WI38 (cell line): ENCODE results near the gene MED14.
"Not testable (repeated sequence)": the region's sequence is repeated elsewhere in the genome, so short reads cannot be mapped to it uniquely, and the experiment has no call there.

Source experiments
- H3K4me3 ChIP-seq: 2 replicates; pipeline ENCODE4 v1.5.1; 2011; ENCODE audit warnings: low read depth, mild to moderate bottlenecking, control low read depth, low read length
- TF ChIP-seq, protein P1 (sequence below): IDR thresholded peaks from 2 replicates; pipeline ENCODE4 v1.5.1; 2012; ENCODE audit warnings: low read depth, mild to moderate bottlenecking, control low read depth, low read length

The MED14 gene

DNA sequence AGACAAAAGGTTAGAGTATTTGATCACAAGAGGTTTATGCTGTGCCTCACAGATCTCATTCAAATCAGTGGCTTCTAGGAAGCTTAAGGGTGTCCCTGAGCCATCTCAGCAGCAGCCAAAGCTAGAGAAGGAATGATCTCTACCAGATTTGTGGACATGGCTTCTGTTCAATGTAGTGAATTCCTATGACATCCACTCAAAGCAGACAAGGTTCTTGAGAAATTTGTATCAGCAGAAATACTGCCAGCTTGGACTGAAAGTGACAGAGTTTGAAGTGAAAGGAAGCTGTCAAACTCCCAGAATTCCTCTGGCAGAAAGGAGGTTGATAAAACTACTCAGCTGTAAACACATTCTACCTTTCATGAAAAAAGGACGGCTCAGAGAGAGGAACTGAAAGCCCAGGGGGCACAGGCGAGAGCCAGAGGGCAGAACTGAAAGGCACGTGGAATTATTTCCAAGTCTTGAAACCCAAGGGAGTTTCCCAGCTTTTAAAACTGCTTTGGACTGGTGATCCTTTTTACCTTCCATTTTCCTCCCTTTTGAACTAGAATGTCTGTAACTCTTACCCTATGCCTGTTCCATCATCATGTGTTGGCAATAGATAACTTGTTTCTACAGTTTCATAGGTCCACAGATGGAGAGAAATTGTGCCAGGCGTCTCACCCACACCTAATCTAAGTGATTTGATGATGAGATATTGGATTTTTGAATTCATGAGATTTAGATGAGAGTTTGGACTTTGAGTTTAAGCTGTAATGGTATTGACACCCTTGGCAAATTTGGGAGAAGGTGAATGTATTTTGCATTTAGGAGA, 14.5 kb upstream of the MED14 start:
- TF ChIP-seq, protein P1, sequence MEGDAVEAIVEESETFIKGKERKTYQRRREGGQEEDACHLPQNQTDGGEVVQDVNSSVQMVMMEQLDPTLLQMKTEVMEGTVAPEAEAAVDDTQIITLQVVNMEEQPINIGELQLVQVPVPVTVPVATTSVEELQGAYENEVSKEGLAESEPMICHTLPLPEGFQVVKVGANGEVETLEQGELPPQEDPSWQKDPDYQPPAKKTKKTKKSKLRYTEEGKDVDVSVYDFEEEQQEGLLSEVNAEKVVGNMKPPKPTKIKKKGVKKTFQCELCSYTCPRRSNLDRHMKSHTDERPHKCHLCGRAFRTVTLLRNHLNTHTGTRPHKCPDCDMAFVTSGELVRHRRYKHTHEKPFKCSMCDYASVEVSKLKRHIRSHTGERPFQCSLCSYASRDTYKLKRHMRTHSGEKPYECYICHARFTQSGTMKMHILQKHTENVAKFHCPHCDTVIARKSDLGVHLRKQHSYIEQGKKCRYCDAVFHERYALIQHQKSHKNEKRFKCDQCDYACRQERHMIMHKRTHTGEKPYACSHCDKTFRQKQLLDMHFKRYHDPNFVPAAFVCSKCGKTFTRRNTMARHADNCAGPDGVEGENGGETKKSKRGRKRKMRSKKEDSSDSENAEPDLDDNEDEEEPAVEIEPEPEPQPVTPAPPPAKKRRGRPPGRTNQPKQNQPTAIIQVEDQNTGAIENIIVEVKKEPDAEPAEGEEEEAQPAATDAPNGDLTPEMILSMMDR: no peak
- no peak overlapping the region for H3K4me3 ChIP-seq

DNA sequence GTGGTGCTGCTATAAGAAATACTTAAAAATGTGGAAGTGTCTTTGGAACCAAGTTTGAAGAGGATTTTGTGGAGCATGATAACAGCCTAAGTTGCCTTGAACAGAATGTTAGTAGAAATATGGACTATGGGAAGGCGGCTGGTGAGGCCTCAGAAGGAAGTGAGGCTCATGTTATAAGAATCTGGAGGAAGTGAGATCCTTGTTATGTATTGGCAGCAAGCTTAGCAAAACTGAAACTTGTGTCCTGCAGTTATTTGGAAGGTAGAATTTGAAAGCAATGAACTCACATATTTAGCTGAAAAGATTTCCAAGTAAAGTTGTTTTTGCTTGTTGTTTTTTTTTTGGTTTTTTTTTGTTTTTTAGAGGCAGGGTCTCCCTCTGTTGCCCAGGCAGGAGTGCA, 13.6 kb upstream of the MED14 start:
- no peak overlapping the region for H3K4me3 ChIP-seq
- TF ChIP-seq, protein P1: no peak

DNA sequence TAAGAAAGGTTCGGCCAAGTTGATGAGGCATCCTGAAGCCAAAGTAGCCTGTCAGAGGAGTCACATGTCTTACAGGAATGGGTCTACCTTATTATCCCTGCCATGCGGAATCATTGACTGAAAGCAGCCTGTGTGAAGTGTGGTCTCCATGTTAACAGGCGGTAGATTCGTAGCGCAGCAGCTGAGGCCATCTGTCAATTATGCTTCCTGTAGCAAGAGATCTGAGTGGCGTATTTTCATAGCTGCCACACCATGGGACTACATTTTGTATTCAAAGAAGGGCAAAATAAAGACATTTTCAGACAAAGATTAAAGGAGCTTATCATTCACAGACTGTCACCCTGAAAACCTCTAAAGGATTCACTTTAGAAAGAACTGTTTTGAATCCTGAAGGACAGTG, 11.2 kb upstream of the MED14 start:
- no peak overlapping the region for H3K4me3 ChIP-seq
- TF ChIP-seq, protein P1: no peak

DNA sequence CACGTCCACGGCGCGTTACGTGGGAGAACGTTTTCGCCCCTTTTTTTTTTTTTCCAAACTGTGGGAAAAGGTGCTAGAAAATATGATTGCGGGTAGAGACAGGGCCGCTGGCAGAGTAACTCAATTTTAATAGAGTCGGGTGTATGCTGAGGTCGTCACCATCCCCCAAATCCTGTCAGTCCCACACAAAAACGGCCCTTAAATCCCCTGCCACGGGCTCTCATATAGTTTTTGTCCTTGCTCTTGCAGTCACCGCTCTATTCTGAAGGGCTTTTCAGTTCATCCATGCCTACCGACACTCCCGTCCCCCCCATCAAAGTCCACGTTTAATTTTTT, 796 bp upstream of the MED14 start:
- H3K4me3 ChIP-seq: peak overlapping the region; percentile 73
- TF ChIP-seq, protein P1: no peak

DNA sequence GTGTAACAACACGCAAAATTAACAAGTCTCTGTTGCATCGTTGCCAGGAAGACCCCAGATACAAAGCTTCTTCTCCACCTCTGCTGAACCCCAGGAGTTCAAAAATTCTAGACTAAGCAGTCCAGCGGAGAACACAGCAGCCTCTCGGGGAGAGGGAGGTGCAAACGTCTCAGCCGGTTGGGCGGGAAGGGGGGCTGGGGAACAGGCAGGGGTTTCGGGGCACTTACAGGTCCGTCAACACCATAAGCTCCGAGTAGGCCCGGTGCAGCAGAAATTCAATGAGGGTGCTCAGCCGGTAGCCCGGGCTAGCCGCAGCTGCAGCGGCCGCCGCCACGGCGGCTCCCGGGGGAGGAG, 394 bp downstream of the MED14 start:
- TF ChIP-seq, protein P1: no peak

DNA sequence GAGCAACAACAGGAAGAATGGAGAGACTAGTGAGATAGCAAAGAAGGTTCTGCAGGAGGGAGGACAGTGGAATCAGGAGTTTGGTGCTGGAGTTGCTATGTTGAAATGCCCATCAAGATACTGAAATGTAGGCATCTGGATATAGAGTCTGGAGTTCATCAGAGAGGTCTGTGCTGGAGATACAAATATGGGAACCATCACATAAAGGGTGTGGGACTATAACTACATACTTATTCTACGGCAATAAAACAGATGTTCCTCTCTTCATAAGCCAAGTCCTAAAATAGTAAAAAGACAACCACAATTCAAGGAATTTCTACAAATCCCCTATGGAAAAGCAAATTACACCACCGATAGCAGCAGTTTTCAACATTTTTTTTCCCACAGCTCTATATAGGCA, 1.6 kb downstream of the MED14 start:
- H3K4me3 ChIP-seq: peak overlapping the region; percentile 73
- TF ChIP-seq, protein P1: no peak

More for the DNA sequence above, 394 bp downstream of the MED14 start:
- H3K4me3 ChIP-seq: peak overlapping the region; percentile 73

DNA sequence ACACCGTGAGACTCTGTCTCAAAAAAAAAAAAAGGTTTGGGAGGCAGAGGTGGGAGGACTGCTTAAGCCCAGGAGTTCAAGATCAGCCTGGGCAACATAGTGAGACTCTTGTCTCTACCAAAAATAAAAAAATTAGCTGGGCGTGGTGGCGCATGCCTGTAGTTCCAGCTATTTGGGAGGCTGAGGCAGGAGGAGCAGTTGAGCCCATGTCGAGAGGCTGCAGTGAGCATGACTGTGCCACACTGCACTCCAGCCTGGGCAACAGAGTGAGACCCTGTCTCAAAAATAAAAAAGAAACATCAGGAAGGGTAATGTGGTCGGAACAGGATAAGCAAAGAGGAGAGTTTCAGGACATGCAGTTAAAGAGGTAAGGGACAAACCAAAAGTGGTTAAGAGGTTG, 2.8 kb downstream of the MED14 start:
- H3K4me3 ChIP-seq: not testable (repeated sequence)
